CD4-positive, alpha-beta T cell treated with Interleukin-1 beta for 1 hour (primary cell): ENCODE data around the gene GPA33.

Experiments used
- DNase-seq, 2 donors: peaks; one replicate each; pipeline ENCODE4 v3.0.0-alpha.2; 2020 to 2022

GPA33 gene

DNA sequence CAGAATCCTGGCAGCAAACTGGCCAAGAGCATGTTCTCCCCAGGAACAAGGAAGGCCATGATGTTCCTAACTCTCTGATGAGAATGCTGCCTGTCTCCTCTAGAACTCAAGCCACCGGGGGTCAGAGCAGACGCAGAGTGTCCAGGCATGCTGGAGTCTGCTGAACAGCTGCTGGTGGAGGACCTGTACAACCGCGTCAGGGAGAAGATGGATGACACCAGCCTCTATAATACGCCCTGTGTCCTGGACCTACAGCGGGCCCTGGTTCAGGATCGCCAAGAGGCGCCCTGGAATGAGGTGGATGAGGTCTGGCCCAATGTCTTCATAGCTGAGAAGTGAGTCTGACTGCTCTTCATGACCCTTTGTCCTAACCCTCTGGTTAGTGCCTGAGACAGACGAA, 27.0 kb upstream of the GPA33 start:
- DNase-seq = no peak

GRCh38 chr1:167116174-167116573, 26.0 kb upstream of the GPA33 start:
- no peak for DNase-seq

DNA sequence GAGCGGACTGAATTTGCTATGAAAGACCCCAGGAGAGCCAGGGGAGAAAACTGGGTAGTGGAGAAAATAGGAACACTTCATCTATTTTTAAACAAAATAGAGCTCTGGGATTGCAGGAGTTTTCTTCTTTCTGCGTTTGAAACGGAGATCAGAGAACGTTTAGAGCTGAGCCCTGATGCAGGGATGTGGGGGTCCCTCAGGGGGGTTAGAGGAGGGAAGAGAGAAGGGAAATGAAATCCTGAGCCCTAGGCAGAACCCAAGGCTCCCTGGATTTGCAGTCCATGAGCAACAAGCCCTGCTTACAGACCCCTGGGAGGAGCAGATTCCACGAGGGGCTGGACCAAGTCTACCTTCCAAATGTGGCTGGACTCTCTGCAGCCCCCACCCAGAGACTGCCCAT, 25.5 kb upstream of the GPA33 start:
- no peak for DNase-seq

DNA sequence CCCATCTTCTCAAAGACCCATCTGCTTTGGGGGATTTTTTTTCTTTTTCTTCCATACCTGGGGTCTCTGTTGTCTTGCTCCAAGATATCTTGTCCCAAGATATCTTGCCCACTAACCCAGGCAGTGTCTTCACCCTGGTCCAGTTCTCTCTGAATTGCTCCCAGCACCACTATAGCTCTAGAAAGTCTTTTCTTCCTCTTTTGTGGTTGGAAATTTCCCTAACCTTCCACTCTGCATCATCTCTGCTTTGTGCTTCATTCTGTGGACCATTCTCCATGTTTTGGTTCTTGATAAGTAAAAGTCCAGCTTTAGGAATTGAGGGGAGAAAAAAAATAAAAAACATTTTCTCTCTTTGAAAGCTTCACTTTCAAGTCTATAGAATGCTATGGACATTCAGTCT, 24.5 kb upstream of the GPA33 start:
- DNase-seq = no peak

GRCh38 chr1:167111868-167112709, 21.9 kb upstream of the GPA33 start:
- DNase-seq = no peak

- DNase-seq = peak; percentile 20 to 37
These were observed 20.4 kb upstream of the GPA33 start for GRCh38 chr1:167110586-167110985.

- no peak for DNase-seq
These were observed 18.9 kb upstream of the GPA33 start for GRCh38 chr1:167109125-167109524.

- DNase-seq = no peak
These were observed 17.3 kb upstream of the GPA33 start for GRCh38 chr1:167107456-167107855.

DNA sequence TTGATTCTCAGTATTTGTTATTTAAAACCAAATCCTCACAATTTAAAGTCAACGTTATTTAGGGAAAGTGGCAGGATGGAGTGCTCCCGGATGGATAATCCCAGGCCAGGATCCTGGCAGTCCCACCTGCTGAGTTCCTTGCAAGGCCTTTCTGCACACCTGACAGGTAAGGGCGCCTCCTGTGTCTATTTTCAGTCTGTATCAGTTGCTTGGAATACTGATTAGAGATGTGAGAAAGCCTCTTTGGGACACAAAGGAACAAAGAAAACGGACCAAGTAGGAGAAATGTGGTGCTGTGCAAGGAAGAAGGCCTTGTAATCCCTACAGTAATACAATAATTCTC, 15.9 kb upstream of the GPA33 start:
- no peak for DNase-seq

DNA sequence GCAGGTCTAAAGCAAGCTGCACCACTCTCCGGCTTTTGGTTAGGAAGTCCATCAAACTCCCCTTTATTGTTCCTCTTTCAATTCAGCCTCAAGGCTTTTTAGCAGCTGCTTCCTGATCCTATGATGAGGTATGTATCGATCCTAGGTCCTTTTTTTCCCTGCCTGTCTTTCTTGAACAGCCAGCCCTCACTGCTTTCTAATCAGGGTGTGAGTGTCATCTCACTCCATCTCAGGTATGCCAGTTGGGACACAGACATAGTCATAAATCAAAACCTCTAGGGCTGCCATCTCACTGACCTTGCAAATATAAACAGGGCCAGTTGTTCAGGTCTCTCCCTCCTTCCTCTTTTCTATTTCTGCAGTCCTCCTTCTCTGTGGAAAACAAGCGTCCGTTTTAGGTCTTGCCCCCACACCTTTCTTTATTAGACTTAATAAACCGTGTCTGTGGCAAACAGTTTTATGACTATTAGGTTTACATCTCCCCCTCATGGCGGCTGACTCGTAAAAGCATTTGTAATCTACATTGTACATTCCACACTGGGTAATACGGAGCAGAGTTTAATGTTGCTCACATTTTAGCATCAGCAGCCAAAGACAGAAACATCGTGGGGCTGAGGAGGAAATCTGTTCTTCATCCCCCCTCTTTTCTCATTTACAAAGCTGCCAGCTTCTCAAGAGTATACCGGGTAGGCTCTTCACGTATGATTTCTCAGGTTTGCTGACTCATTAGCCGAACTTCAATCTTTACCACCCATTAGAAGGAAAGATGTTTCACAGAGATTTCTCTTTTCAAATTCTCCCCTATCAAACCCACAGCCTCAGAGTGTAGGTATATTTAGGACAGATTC, 15.3 kb upstream of the GPA33 start:
- no peak for DNase-seq

DNA sequence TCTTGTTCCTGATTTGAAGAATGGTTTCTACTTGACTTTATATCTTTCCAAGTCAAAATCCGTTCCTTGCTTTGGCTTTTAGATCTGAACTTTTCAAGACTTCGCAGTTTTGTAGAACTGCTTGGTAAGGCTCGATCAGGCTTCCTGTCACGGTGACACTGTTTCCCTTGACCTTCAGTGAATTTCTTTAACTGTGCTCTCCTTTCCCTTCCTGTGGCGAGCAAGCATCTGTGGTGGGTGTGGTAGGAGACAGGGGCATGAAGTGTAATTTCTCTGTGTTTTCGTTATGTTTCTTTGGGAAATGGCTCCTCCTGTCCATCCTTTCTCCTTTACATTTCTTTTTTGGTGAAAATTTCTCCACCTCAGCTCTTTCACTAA, 14.1 kb upstream of the GPA33 start:
- no peak for DNase-seq

DNA sequence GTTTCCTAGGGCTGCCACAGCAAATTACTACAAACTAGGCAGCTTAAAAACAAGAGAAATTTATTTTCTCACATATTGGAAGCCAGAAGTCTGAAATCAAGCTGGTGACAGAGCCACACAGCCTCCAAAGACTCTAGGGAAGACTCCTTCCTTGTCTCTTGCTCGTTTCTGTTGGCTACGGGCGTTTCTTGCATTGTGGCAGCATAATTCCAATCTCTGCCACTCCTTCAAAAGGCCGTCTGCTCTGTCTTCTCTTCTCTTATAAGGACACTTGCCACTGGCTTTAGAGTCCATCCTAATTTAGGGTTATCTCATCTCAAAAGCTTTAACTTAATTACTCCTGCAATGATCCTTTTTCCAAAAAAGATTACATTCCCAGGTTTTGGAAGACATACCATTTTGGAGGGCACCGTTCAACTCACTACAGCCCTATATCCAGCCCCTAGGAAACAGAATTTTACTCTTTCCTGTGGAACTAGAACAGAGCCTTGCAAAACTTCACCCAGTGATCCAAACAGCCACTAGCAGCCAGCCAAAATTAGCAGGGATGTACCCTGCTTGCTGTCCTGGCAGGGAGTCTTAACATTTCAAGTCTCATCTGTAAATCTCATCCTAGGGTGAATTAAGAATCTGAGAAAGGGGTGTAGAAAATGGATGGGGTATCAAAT, 12.9 kb upstream of the GPA33 start:
- no peak for DNase-seq

DNA sequence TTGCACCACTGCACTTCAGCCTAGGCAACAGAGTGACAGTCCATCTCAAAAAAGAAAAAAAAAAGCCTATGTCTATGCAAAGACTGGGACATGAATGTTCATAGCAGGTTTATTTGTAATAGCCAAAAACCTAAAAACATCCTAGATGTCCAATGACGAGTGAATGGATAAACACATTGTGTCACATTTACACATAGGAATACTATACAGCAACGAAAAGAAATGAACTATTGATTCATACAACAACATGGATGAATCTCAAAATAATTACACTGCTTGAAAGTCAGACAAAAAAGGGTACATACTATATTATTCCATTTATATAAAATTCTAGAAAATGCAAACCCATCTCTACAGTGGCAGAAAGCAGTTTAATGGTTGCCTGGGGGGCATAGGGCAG, 11.6 kb upstream of the GPA33 start:
- no peak for DNase-seq

DNA sequence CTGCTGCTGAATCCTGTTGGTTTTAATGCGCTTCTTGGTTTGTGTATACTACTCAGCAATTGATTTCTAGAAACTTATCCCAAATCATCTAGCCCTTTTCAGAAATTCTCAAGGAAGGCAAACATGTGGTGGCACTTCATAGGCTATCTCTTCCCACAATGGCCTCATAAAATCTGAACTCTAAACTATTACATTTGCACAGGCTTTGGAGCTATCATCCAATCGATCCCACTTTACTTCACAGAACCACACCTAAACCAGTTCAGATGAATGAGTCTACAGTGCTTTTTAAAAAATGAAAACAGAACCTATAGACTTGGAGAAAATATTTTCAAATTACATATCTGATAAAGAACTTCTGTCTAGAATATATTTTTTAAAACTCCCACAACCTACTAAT, 10.6 kb upstream of the GPA33 start:
- no peak for DNase-seq

- no peak for DNase-seq
These were observed 9.7 kb upstream of the GPA33 start for GRCh38 chr1:167099851-167100250.

GRCh38 chr1:167095368-167095767, 5.2 kb upstream of the GPA33 start:
- DNase-seq = no peak

GRCh38 chr1:167094690-167095089, 4.5 kb upstream of the GPA33 start:
- DNase-seq = no peak

DNA sequence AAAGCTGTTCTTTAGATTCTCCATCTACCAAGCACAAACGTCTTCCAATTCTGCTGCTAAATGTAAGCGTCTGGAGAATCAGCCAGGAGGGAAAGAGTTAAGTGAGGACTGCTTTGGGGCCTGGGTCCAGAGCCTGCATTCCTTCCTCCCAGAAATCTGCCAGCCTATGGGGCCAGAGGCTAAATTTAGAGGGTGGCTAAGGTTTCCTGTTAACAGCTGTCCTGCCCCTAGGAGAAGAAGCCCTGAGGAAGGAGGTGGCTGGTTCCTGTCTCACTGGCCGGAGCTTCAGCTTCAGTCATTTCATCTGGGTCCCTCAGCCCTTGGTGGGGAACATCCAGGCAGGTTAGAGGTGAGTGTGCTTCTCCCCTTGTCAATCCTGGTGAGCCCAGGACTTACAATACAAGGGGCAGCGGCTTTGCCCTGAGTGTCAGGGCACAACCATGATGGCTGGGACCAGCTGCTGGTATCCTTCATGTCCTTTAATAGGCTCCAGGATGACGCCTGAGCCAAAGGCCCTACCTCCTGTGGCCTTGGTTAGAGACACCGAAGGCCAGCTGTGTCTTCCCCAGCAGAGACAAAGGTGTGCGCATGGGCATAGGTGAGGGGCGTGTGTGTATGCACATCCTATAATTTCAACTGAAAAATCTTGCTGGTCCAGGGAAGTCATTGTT, 3.8 kb upstream of the GPA33 start, which contains the start of gene STYXL2:
STYXL2 (plus strand) TSS at position 230 of the 671 bp plus-strand sequence. CDS start 775 bp downstream, outside the sequence.
- no peak for DNase-seq

GRCh38 chr1:167092653-167093052, 2.5 kb upstream of the GPA33 start:
- DNase-seq = no peak

GRCh38 chr1:167089939-167090313, 251 bp downstream of the GPA33 start:
- DNase-seq = no peak

- no peak for DNase-seq
These were observed 1.3 kb downstream of the GPA33 start for GRCh38 chr1:167088746-167089417.

GRCh38 chr1:167086768-167087167, 3.4 kb downstream of the GPA33 start:
- DNase-seq = no peak

DNA sequence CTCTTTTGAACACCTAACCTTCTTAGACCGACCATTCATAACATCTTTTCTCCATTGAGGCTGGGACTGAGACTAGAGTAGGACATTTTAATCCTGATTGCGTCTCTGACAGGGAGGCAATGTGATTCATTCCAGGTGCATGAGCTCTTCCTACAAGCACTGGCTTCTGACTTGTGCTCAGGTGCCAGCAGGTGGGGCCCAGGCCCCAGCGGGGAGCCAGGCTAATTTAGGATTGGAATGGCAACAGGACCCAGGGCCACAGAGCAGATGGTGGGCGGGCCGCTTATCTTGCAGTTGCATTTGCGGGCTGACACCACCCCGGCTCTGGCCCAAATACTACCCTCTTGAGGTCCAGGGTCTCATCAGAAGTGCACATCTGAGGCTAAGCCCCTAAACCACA, 4.1 kb downstream of the GPA33 start:
- DNase-seq = no peak
